Progenitor cell of endocrine pancreas (in vitro differentiated cells): ENCODE measurements around the gene ZNF521. TPM values are rescaled to one million over a fixed set of nuclear protein-coding genes. Genes with fewer than 3 reads are reported as not detected.

Experiments used
- DNase-seq: peaks from one replicate; pipeline ENCODE4 v3.0.0; 2021; ENCODE audit warnings: low spot score; ENCODE audit not compliant: unreplicated experiment
- H3K27ac Mint-ChIP-seq: 2 replicates; pipeline ENCODE4 v1.8.0; 2021; ENCODE audit warnings: mild to moderate bottlenecking, moderate library complexity, mixed read lengths
- H3K27me3 Mint-ChIP-seq: 2 replicates; pipeline ENCODE4 v1.8.0; 2021; ENCODE audit warnings: mixed read lengths
- H3K36me3 Mint-ChIP-seq: 2 replicates; pipeline ENCODE4 v1.8.0; 2022; ENCODE audit warnings: mixed read lengths; ENCODE audit not compliant: insufficient read depth
- H3K4me1 Mint-ChIP-seq: 2 replicates; pipeline ENCODE4 v1.8.0; 2021; ENCODE audit warnings: low read depth, mixed read lengths
- H3K4me3 Mint-ChIP-seq: 2 replicates; pipeline ENCODE4 v1.8.0; 2021; ENCODE audit warnings: low read depth, mild to moderate bottlenecking, moderate library complexity, mixed read lengths
- H3K9me3 Mint-ChIP-seq: 2 replicates; pipeline ENCODE4 v1.8.0; 2021; ENCODE audit warnings: low read depth, mixed read lengths
- total RNA-seq: library from RNA; stranded (reverse); gene quantifications from 2 replicates; pipeline ENCODE4 v1.2.1, GENCODE V29; 2021
- TF ChIP-seq, protein P1 (sequence below): fragments of 200-600 bp; sonication (generic); IDR thresholded peaks from one replicate; pipeline ENCODE4 v1.5.0; 2021; ENCODE audit warnings: antibody characterized with exemption, mild to moderate bottlenecking; ENCODE audit not compliant: unreplicated experiment

The ZNF521 gene
- total RNA-seq, 1 donor from 2014 or later: 39.1 TPM

DNA sequence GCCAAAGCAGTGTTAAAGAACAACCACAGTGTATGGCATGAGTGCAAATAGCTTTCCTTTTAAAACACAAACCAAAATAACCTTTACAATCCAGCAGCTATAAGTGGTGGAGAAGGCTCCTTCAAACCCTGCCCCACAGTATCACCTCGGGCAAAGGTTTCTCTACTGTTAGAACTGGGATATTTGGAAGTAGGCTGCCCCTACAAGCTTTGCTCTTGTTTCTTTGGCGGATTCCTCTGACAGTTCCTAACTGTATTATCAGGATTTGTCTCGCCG lies 214.8 kb downstream of the ZNF521 start:
- H3K4me3 Mint-ChIP-seq: no peak overlapping the region
- H3K27me3 Mint-ChIP-seq: peaks cover 4% of the 10 kb centered on the region
- TF ChIP-seq, protein P1, sequence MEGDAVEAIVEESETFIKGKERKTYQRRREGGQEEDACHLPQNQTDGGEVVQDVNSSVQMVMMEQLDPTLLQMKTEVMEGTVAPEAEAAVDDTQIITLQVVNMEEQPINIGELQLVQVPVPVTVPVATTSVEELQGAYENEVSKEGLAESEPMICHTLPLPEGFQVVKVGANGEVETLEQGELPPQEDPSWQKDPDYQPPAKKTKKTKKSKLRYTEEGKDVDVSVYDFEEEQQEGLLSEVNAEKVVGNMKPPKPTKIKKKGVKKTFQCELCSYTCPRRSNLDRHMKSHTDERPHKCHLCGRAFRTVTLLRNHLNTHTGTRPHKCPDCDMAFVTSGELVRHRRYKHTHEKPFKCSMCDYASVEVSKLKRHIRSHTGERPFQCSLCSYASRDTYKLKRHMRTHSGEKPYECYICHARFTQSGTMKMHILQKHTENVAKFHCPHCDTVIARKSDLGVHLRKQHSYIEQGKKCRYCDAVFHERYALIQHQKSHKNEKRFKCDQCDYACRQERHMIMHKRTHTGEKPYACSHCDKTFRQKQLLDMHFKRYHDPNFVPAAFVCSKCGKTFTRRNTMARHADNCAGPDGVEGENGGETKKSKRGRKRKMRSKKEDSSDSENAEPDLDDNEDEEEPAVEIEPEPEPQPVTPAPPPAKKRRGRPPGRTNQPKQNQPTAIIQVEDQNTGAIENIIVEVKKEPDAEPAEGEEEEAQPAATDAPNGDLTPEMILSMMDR: no peak
- H3K4me1 Mint-ChIP-seq: peaks cover 4% of the 10 kb centered on the region
- no peak for DNase-seq
- H3K9me3 Mint-ChIP-seq: no peaks in the 10 kb centered on the region
- no peaks in the 10 kb centered on the region for H3K36me3 Mint-ChIP-seq
- H3K27ac Mint-ChIP-seq: no peak overlapping the region

GRCh38 chr18:25136416-25137196 lies 215.4 kb downstream of the ZNF521 start:
- H3K27ac Mint-ChIP-seq: no peak overlapping the region
- no peak for DNase-seq
- peaks cover 4% of the 10 kb centered on the region for H3K4me1 Mint-ChIP-seq
- no peaks in the 10 kb centered on the region for H3K36me3 Mint-ChIP-seq
- H3K9me3 Mint-ChIP-seq: no peaks in the 10 kb centered on the region
- H3K27me3 Mint-ChIP-seq: peaks cover 4% of the 10 kb centered on the region
- H3K4me3 Mint-ChIP-seq: no peak overlapping the region
- TF ChIP-seq, protein P1: no peak

- DNase-seq: no peak
- Mint-ChIP-seq H3K27me3 (no peaks in the 10 kb centered on the region), H3K4me1 (no peaks in the 10 kb centered on the region), H3K27ac (no peak overlapping the region), H3K36me3 (peaks cover 4% of the 10 kb centered on the region), H3K9me3 (no peaks in the 10 kb centered on the region), H3K4me3 (no peak overlapping the region)
- TF ChIP-seq, protein P1: no peak
These were observed 217.1 kb downstream of the ZNF521 start for GRCh38 chr18:25134861-25135260.

GRCh38 chr18:25133879-25134278 lies 218.1 kb downstream of the ZNF521 start:
- Mint-ChIP-seq H3K27ac (no peak overlapping the region), H3K27me3 (no peaks in the 10 kb centered on the region), H3K36me3 (peaks cover 4% of the 10 kb centered on the region)

DNA sequence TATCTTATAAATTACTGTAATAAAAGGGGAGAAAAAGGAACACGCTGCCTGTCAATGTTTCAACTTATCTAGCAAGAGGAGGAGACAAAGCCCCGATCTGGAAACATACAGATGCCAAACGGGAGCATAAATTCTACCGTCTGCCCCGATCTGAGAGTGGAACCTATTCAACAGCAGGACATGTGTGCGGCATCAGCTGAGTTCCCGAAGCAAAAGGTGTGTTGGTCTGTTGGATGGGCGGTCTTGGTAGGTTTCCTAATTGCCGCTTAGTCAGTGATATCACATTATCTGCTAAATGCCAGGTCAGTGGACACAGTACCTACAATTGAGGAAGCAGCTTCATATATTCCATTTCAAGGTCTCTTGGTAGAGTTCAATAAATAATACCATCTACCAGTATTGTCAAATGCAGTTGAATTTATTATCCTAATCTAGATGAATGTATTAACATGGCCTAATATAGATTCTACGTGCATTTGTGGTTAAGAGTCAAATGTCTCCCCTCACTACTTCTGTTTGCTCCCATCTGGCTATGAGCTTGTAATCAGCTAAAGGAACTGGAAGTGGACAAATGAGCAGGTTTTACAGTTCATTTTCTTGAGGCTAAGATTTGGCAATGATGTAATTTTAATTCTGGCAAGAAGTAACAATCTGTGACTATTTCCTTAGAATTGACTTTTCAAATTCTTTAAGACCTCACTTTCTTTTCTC lies 219.0 kb downstream of the ZNF521 start:
- Mint-ChIP-seq H3K27me3 (no peaks in the 10 kb centered on the region), H3K9me3 (no peaks in the 10 kb centered on the region), H3K27ac (no peak overlapping the region), H3K36me3 (peaks cover 4% of the 10 kb centered on the region), H3K4me1 (no peaks in the 10 kb centered on the region), H3K4me3 (no peak overlapping the region)
- DNase-seq: no peak
- TF ChIP-seq, protein P1: no peak

More at GRCh38 chr18:25133879-25134278, 218.1 kb downstream of the ZNF521 start:
- H3K9me3 Mint-ChIP-seq: no peaks in the 10 kb centered on the region
- no peaks in the 10 kb centered on the region for H3K4me1 Mint-ChIP-seq
- TF ChIP-seq, protein P1: no peak
- H3K4me3 Mint-ChIP-seq: no peak overlapping the region
- no peak for DNase-seq
